ENCODE results near the gene ATP13A2. TPM values are rescaled to one million over a fixed set of nuclear protein-coding genes. Genes with fewer than 3 reads are reported as not detected.

ATP13A2 gene
- total RNA-seq, 2 donors from 2014 or later = 18.8 to 19.5 TPM

DNA sequence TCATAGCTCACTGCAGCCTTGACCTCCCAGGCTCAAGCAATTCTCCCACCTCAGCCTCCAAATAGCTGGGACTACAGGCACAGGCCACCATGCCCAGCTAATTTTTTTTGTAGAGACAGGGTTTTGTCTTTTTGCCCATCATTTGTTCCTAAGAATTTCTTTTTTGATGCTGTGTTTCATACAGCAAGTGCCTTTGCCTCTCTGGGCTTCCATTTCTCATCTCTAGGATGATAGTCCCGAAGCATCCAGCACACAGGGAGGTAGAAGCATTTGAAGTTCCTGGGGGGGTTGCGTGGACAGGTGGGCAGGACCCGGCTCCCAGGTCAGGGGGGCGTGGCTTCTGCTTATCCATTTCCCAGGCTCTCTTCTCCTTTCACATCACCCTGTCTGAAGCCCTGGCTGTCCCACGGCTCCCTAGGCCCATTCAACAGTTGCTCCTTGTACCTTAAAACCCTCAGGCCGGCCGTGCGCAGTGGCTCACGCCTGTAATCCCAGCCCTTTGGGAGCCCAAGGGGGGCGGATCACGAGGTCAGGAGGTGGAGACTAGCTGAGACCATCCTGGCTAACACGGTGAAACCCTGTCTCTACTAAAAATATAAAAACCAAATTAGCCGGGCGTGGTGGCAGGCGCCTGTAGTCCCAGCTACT, 3.4 kb downstream of the ATP13A2 start:
- intact Hi-C loops (cut with DNase I) = no loop called here
- DNase-seq (no peak), ATAC-seq (no peak)

DNA sequence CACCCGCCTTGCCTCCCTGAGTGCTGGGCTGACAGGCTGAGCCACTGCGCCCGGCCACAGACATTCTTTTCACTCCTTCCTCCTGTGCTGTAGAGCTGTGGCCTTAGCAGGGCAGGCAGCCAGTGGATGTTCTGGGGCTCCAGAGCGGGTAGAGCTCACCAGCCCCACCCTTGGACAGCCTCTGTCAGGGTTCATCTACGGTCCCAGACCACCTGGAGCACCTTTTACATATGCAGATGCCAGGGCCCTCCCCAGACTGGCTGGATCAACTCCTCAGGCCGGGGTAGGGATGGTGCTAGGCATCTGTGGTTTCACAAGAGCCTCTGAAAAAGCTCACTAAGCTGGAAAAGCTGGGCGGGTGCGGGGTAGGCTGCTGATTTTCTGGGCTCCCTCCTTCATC, 4.6 kb downstream of the ATP13A2 start:
- ATAC-seq = no peak
- no peak for DNase-seq
- intact Hi-C loops (cut with DNase I) = no loop called here

DNA sequence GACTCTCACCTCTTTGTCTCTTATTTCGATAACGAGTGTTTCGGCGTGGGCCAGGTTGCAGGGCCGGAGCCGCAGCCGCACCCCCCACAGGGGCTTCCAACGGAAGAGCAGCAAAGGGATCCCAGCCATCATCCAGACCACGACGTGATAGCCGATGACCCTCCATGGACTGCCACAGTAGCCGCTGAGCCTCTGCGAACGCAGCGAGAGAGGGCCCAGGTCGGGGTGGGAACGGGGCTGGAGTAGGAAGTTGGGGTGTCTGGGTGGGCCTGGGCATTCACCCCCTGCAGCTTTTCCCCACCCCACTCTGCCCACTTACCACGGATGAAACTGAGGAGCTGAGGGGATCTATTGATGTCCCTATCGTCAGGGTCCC, 6.4 kb downstream of the ATP13A2 start:
- intact Hi-C loops (cut with DNase I) = no loop called here
- DNase-seq (no peak), ATAC-seq (no peak)

DNA sequence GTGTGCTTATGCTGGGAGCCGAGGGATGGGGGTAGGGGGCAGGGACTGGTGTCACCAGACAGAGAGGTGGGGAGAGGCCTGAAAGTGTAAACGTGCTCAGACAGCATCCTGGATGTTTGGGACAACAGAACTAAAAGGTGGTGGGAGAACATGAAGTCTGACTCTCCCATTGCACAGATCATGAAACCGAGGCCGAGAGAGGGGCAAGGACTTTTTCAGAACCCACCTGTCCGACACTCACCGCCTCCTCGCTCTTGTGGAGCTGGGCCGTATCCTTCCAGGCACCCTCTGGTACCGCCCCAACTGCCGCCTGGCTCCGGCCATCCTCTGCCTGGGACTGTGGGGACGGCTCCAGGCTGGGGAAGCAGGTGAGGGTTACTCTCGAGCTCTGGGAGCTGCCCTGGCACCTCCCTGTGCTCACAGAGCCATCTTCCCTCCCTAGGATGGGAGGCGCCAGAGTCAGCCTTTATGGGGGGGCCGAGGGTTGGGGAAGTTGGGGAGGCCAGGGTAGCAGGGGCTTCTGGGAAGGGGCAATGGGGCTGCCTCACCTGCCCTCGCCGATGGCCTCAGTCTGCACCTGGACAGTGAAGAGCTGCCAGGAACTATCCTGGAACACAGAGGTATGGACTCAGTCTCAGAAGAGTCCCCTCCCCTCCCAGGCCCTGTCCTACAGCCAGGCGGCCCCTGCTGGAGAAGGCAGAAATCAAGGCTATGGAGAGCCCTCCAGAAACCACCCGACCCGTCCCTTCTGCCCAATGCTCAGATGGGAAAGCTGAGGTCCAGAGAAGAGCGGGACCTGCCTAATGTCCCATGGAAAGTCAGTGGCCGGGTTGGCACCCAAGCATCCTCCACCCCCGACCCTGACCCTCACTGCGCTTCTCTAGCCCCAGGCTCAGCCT, 7.0 kb downstream of the ATP13A2 start:
- no peak for DNase-seq
- intact Hi-C loops (cut with DNase I) = no loop called here

DNA sequence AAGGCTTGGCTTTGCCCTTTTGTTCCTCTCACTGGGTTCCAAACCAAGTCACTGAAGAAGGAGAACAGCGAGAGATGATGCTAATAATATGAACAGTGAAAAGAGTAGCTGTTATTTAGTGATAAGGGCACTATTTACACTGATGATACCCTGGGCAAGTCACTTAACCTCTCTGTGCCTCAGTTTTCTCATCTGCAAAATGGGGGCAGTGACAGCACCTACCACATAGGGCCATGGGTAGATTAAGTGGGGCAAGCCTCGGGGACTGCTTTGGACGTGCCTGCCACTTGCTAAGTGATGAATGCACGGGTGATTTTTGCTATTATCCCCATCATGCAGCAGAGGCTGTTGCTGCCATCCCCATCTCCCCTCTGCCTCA, 9.2 kb downstream of the ATP13A2 start:
- intact Hi-C loops (cut with DNase I) = no loop called here
- DNase-seq = no peak
- no peak for ATAC-seq

More for the DNA sequence above, 7.0 kb downstream of the ATP13A2 start:
- ATAC-seq = no peak

DNA sequence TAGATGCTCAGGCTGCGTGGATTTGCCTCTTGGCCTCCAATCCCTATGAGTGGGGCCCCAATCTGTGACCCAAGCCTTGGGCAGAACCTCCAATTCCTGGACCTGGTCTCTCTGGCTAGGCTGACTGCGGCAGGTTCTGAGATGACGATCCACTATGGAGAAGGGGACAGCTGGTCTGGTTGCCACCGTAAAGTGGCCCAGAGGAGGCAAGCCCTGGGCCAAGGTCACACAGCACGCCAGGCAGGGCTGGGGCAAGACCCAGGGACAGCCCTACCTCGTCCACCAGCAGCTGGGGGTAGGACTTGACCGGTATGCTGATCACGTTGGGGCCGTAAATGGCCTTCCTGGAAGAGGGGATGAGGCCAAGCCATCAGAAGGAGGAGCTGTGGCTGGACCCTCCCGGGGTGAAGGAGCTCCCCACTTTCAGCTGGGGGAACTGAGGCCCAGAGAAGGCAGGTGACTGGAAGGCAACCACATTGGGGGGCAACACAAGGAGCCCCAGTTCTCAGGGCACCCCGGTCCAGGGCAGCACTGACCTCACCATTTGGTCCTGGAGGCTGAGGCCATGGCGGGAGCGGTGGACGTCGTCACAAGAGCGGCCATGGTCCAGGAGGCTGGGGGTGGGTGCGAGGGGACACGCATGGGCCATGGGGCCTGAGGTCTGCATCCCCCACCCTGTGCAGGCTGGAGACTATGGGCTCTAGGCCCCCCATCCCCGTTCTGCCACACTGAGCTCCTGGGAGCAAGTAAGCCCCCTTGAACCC, 9.8 kb downstream of the ATP13A2 start:
- intact Hi-C loops (cut with DNase I) = no loop called here
- ATAC-seq (no peak), DNase-seq (no peak)

DNA sequence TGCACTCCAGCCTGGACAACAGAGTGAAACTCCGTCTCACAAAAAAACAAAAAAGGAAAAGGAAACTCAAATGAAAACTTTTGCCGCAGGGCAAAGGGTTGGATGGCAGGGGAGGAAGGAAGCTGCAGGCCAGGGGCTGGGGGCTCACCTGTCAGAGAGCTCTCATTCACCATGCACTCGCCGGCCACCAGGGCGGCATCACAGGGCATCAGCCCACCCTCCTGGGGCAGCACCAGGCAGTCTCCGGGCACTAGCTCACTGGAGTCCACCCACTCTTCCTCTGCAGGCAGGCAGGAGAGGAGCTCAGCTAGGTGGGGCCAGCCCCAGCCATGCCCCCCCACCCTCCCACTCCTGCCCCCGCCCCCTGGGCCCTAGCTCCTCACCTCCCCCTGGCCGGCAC, 11.9 kb downstream of the ATP13A2 start:
- DNase-seq (no peak), ATAC-seq (no peak)
- intact Hi-C loops (cut with DNase I) = no loop called here

DNA sequence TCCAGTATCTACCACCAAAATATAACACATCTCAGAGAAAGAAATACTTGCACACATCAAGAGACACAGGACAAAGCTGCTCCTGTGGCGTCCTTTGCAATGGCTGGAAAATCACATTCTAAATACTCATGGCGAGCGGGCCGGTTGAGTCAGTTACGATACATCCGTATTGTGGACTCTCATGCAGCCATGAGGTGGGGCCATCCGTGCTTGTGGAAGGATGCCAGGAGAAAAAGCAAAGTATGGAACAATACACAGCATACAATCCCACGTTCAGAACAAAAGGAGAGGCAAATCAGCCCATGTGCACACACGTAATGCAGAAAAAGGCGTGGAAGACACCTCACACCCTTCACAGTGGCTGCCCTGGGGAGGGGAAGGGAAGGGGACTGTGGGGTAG, 13.1 kb downstream of the ATP13A2 start:
- intact Hi-C loops (cut with DNase I) = no loop called here
- DNase-seq = no peak
- ATAC-seq = no peak

DNA sequence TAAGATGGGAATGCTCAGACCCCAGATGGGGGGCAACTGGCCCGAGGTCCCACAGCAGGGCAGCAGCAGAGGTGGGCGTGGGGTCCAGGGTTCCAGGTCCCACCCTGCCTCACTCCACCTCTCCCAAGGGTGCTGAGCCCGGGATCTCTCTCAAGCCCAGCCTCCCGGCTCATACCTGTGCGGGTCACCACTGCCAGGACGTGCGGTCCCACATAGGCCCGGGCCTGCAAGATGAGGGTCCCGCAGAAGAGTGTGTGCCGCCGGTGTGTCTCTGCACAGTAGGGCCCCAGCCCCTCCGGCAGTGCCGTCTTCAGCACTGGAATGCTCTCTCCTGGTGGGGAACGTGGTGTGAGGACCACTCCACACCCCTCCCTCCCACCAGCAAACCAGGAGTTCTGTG, 14.9 kb downstream of the ATP13A2 start:
- intact Hi-C loops (cut with DNase I) = no loop called here
- no peak for DNase-seq
- ATAC-seq = no peak

DNA sequence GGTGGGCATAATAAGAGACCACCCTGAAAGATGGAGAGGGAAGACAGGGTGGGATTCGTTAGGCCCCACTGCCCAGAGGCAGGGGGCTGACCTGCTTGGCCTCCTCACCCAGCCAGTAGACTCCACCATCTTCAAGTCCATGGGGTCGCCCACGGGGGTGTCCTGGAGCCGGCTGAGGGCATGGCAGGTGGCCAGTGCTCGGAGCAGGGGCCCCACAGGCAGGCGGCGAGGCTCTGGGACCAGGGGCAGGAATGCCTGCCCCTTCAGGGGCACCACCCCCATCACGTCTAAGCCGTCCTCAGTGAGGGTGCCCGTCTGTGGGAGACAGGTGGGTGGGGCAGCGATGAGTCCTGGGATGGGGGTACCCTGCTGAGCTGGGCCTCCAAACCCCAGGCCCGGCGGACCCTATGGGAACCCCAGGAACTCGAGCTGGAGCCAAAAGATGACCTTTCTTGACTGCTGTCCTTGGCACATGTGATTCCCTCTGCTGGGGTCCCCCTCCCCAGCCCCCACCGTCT, 18.1 kb downstream of the ATP13A2 start:
- no peak for ATAC-seq
- intact Hi-C loops (cut with DNase I) = no loop called here
- DNase-seq = no peak

DNA sequence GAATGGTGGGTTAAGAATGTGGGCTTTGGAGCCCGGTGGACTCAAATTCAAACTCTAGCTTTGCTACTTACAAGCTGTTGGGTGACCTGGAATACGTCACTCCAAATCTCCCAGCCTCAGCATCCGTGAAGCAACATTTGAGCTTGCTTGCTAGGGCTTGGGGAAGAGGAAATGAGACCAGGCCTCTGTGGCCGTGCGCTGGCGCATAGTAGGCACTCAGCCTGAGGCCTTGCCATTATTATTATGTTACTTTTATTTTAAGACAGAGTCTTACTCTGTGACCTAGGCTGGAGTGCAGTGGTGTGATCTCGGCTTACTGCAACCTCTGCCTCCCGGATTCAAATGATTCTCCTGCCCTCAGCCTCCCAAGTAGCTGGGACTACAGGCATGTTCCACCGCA, 19.1 kb downstream of the ATP13A2 start:
- ATAC-seq = no peak
- no peak for DNase-seq
- intact Hi-C loops (cut with DNase I) = no loop called here

DNA sequence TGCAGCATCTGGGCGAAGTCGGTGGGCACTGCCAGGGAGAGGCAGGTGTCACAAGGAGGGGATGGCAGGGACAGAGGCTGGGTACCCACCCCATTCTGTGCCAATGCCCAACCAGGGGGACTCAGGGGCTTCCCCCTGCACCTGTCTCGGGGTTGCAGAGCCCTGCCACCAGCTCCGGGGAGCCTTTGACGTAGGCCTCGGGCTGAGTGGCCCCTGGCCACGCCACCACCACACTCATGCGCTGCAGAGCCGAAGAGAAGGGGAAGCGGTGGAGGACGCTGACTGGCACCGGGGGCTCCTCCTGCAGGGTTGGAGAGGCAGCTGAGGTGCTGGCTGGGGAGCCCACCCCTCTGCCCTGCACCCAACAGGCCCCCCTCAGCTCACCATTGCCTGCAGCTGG, 19.6 kb downstream of the ATP13A2 start:
- DNase-seq (no peak), ATAC-seq (no peak)
- intact Hi-C loops (cut with DNase I) = no loop called here

DNA sequence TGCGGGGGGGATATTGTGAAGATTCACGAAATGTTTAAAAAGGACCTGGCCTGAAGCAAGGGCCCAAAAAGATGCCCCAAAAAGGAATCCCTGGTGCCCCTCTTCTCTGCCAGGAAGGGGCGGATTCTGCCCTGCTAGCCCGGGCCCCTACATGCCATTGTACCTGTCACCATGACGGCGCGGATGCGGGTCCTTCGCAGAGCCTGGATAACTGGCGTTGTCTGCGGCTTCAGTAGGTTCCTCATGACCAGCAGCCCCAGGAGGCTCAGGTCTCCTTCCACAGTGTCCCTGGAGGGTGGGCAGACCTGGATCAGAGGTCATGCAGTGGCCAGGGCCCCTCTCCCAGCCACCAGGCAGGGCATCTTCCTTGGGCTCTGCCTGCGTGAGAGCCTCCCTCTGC, 20.2 kb downstream of the ATP13A2 start:
- intact Hi-C loops (cut with DNase I) = no loop called here
- DNase-seq (no peak), ATAC-seq (no peak)

DNA sequence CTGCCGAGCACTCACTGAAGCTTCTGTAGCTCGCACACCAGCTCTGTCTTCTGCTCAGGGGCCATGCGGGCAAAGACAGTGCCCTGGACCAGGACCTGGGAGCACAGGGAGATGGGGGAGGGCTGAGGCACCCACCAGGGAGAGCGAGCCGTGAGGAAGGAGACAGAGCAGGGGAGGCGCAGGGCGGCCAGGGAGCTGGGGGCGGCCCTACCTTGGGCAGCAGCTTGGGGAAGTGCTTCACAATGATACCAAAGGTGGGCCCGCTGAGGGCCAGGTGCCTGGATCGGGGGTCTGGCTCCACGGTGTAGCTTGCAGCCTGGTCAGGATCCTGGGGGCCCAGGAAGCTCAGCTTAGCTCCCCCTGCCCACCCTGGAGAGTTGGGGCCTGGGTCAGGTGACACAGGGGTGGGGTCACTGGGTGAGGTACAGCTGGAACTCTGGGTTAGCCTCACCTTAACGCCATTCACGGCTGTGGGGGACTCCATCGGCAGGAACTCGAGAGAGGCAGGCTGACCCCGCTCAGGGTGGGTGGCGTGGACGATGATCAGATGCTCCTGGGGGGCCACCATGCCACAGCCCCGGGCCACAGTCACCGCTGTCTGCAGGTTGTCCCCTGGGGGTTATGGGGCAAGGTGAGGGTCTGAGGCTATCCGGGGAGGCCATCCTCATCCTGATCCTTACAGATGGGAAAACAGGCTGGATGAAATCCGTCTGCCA, 21.9 kb downstream of the ATP13A2 start:
- no peak for DNase-seq
- no peak for ATAC-seq
- intact Hi-C loops (cut with DNase I) = no loop called here

DNA sequence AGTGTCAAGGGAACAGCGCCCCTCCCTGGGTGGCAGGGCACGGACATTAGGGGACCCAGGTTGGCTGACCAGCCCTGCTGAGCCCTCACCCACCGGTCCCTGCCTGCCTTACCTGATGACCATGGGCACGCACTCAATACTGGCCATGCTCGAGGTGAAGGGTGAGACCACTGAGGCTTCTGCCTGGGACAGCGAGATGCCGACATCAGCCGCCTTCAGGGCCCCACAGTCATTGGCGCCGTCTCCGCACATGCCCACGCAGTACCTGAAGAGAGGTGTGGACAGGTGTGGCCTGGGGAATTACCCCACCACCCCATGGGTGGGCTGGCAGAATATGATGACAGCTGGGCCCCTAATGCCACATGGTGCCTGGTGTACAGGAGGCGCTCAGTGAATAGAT, 23.5 kb downstream of the ATP13A2 start:
- ATAC-seq (no peak), DNase-seq (no peak)
- intact Hi-C loops (cut with DNase I) = no loop called here

DNA sequence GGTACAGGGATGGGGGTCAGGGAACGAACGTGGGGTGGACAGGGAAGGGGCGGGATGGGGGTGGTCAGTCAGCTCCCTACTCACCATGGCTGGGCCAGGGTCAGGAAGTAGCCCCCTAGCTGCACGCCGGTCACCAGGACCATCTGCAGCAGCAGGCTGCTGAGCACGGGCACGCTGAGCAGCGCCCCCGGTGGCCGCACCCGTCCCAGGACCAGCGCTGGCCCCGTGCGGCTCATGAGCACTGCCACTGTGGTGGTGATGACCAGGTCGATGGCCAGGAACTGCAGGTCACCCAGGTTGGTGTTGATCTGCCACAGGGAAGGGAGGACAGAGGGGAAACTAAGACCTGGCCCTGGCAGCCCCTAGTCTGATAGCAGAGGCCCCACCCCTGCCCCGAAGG, 24.8 kb downstream of the ATP13A2 start:
- intact Hi-C loops (cut with DNase I) = no loop called here
- no peak for DNase-seq
- no peak for ATAC-seq

DNA sequence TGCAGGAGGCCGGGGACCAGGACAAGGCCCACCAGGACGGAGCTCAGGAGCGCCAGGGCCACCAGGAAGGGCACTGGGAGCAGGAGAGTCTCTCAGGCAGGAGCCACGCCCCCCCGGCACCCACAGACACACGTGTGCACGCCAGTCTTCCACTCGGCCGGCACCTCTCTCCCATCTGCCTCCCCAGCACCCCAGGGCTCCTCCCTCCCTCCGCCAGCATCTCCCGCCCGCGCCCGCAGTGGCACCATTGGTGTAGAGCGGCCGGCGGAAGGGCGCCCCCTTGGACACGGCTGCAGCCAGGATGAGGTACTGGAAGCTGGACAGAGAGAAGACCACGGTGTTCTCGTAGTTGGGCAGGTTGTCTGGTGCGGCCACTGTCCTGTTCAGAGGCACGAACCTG, 25.2 kb downstream of the ATP13A2 start:
- intact Hi-C loops (cut with DNase I) = no loop called here
- ATAC-seq (no peak), DNase-seq (no peak)

DNA sequence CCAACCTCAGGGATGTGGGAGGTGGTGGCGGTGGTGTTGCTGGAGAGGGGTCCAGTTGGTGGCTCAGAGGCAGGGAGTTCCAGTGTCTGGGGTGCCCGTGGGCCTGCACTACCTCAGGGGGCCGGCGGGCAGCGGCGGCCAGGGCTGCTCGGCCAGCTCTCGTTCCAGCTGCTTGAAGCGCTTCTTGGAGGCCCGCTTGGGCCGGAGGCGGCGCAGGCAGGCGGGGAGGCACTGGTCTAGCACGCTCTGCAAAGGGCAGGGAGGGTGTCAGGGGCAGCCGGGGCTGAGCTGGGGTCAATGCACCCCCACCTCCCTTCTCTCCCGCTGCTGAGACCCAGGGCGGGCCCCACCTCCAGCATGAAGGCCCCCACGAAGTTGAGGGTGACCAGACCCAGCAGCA, 25.6 kb downstream of the ATP13A2 start:
- ATAC-seq (no peak), DNase-seq (no peak)
- intact Hi-C loops (cut with DNase I) = no loop called here

DNA sequence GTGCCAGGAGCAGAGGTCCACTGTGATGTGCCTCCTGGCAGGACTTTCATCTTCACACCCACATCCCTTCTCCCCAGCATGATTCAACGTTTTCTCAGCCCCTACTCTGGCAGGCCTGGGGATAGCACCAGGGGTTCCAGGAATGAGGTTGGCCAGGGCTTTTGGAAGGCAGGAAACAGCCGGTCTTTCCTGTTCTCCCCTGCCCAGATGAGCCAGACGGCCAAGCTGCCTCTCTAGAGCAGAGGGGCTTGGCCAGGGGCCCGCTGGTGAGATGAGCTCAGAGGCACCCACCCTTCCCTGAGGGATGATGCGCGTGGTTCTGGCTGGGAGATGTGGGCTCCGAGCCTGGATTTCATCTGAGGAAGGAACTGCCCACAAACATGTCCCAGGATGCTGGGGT, 27.0 kb downstream of the ATP13A2 start:
- ATAC-seq = peak; percentile 73 to 74
- intact Hi-C loops (cut with DNase I) = no loop called here
- DNase-seq = peak; percentile 88

DNA sequence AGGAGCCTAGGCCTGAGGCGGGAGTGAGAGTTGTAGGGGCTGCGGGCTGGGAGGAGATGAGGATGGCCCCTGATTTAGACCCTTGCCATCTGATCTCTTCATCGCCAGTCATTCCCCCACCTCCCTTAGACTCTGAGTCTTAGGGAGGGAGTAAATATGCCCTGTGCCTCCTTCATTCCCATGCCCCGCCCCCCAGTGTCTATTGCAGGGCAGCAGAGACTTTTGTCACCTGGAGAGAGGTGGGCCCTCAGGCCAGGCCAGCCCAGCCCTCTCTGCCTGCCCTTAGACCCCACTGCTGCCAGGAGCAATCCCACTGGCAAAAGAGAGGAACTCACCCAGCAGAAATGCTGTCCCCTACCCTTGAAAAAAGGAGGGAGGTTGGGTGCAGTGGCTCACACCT, 28.1 kb downstream of the ATP13A2 start:
- DNase-seq = no peak

More for the DNA sequence above, 28.1 kb downstream of the ATP13A2 start:
- intact Hi-C loops (cut with DNase I) = no loop called here
- ATAC-seq = no peak

Measured in left cardiac atrium (tissue), 4 donors.